Effector CD8-positive, alpha-beta T cell (primary cell): Measurements from ENCODE around the gene N4BP3.
A peak's percentile ranks its signal among the peaks of the same experiment; 100 is the strongest.

Source experiments
- DNase-seq: peaks from one replicate; lab custom pipeline; 2025; lab: John Stamatoyannopoulos, UW

Gene N4BP3

GRCh38 chr5:178103612-178104011 is 9.7 kb upstream of the N4BP3 start:
- DNase-seq = no peak

DNA sequence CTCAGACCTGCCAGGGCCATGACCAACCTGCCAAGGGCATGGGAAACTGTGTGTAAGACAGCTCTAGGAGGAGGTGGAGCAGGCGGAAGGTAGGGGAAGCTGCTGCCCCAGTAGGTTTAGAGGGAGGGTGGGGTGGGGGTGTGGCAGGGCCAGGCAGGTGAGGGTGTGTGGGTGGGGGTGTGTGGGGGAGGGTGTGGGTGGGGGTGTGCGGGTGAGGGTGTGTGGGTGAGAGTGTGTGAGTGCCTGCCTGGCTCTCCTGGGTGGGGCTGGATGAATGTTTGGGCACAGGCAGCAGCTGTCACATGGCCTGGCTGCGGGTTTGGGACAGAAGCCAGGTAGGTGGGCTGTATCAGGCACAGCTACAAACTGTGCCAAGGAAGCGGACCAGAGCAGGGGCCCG is 8.8 kb upstream of the N4BP3 start:
- no peak for DNase-seq

GRCh38 chr5:178106086-178106485 is 7.2 kb upstream of the N4BP3 start:
- no peak for DNase-seq

DNA sequence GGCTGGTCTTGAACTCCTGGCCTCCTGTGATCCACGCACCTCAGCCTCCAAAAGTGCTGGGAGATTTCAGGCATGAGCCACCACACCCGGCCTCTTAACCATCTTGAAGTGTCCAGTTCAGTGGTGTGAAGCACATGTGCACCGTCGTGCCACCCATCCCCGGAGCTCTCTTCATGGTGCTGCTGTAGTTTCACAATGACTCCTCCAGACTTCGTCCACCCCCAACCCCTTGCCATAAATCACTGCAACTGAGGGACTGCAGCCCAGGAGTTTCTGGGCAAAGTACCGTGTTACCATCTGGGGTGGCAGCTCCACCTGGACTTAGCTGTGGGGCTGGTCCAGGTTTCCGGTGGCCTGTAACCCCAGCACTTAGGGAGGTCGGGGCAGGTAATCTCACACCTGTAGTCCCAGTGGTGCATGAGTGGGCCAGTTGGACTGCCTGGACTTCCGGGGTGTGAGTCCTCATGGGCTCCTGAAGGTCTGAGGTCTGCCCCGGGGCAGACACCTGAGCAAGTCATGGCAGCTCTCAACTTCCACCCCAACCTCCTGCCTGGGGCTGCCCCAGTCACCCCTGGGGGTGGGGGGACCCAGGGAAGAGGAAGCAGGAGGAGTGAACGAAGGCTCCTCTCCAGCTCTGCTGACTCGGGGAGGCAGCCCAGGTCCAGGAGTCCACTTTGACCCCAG is 6.6 kb upstream of the N4BP3 start:
- no peak for DNase-seq

GRCh38 chr5:178107756-178108310 is 5.5 kb upstream of the N4BP3 start:
- DNase-seq = no peak

DNA sequence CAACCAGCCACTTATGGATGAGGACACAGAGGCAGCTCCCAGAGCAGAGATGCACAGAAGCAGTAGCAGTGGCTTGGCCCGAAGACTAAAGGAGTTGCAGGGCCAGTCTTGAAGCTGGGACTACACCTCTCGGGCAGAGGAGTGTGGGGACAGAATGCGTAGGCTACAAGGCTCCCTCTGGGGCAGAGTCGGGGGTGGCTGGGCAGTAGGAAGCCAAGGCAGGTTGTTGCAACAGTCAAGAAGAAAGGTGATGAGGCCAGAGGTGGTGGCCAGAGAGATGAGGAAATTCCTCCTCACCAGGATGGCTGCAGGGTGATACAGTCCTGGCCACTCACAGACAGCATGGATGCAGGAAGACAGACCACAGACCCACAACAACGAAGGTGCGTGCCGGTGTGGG is 4.9 kb upstream of the N4BP3 start:
- DNase-seq = no peak

DNA sequence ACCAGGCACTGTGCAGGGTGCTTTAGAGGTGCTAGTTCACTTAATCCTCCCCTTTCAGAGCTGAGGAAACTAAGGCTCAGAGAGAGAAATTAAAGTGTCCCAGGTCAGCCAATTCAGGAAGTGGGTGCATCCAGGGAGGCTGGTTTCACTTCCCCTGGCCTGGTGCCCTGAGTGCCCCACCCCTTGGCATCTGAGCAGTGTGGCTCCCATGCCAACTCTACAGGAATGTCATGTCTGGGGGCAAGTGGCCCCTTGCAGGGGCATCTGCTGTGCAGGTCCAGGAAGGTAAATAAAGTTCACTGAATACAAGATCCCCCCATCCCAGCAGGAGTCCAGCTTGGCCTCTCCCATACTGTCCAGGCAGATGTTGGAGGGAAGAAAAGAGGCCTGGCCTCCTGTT is 4.4 kb upstream of the N4BP3 start:
- no peak for DNase-seq

- no peak for DNase-seq
Measured at GRCh38 chr5:178110511-178110910, 2.8 kb upstream of the N4BP3 start.

DNA sequence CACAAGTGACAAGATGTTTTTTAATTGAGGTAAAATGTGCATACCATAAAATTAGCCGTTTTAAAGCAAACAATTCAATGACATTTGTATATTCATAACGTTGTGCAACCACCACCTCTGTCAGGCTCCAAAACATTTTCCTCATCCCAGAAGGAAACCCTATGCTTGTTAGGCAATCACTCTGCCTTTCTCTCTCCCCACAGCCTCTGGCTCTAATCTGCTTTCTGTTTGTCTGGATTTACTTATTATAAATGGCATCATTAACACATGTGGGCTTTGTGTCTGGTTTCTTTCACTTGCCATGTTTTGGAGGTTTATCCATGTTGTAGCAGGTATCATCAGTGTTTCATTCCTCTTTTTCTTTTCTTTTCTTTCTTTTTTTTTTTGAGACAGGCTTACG is 1.4 kb upstream of the N4BP3 start:
- no peak for DNase-seq

DNA sequence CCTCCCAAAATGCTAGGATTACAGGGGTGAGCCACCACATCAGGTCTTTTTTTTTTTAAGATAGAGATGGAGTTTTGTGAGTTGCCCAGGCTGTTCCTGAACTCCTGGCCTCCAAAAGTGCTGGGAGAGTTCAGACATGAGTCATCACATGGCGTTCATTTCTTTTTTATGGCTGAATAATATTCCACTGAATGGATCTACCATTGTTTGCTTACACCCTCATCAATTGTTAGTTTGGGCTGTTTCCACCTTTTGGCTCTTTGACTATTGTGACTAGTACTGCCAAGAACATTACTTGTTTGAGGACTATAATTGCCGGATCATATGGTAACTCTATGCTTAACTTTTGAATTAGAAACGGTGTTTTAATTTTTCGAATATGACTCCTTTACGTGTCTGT is 787 bp upstream of the N4BP3 start:
- no peak for DNase-seq

GRCh38 chr5:178113841-178114324 is 551 bp downstream of the N4BP3 start:
- DNase-seq = no peak

- DNase-seq = peak; percentile 15
Measured at GRCh38 chr5:178114325-178115135, 1.2 kb downstream of the N4BP3 start.

- DNase-seq = no peak
Measured at GRCh38 chr5:178115136-178115813, 1.9 kb downstream of the N4BP3 start.

DNA sequence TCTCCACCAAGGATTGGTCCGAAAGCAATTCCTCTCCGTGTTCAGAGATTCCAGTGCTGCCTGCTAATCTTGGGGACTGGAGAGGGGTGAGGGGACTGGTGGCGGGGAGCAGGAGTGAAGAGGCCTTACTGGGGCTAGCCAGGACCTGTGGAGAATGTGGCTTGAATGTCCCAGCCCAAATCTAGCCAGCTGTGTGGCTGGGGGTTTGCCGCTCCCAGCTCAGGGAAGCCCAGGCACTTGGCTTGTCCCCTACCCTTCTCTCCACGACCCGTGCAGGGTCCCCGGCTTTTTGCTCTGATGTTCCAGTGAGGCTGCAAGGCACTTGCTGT is 2.4 kb downstream of the N4BP3 start:
- DNase-seq = no peak

DNA sequence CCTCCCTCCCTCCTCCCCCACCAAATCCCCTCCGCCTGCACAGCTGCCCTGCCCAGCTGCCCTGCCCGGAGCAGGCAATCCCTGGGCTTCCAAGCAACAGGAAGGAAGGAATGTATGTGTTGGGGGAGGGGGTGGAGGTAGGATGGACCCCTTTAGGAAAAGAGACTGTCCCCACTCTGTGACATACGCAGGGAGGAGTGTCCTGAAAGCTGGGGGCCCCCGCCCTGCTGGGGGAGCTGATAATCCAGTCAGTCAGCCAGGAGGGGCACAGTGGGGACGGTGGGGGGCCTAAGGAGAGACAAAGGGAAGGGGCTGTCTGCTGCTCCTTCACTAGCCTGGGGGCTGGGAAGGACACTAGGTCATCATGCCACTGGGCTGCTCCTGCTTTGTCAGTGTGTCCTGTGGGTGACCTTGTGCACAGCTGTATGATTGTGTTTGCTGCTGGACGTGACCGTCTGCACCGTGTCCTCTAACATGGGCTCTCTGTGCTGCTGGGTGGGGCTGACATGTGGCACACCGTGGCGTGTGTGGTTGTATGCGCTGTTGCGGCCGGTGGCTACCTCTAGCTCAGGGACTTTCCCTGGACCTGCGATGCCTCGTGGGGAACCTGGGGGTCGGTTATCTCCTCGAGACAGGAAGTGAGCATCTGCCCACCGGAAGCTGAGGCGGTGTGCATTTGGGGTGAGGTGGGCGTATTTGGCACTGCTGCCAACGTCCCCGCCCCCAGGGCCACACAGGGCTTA is 3.0 kb downstream of the N4BP3 start:
- peak; percentile 72 for DNase-seq

DNA sequence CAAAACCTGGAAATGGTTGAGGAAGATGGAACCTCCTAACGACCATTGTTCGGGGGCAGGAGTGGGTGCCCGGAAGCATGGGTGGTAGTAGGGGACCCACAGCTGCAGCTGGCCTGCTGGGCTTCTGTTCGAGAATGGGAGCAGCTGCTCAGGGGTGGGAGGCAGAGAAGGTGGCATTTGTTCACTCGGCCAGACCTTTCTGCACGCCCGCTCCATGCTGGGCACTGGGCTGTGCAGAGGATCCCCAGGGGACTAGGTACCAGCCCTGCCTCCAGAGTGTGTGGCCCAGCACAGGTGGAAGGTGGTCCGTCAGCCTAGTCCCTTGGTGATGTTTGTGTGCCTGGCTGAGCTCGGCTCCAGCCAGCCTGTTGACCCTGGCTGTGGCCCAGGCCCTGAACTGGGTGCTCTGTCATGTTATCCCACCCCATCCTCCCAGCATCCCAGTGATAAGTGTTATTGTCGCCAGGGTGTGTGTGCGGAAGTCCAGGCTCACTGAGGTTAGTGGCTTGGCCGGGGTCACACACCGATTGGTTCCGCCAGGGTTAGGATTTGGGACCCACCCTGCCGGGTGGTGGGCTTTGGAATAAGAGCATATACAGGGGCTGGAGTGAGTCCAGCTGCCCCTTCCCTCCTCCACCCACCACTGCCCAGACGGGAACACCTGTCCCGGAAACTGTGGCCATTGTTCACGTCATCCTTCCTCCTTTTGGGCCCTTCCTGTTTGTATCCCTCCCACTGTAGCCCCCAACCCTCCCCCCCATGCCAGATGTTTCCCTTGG is 4.8 kb downstream of the N4BP3 start:
- DNase-seq = no peak

- no peak for DNase-seq
Measured at GRCh38 chr5:178119915-178120606, 6.7 kb downstream of the N4BP3 start.

- DNase-seq = peak; percentile 68
Measured at GRCh38 chr5:178120607-178121357, 7.5 kb downstream of the N4BP3 start.

DNA sequence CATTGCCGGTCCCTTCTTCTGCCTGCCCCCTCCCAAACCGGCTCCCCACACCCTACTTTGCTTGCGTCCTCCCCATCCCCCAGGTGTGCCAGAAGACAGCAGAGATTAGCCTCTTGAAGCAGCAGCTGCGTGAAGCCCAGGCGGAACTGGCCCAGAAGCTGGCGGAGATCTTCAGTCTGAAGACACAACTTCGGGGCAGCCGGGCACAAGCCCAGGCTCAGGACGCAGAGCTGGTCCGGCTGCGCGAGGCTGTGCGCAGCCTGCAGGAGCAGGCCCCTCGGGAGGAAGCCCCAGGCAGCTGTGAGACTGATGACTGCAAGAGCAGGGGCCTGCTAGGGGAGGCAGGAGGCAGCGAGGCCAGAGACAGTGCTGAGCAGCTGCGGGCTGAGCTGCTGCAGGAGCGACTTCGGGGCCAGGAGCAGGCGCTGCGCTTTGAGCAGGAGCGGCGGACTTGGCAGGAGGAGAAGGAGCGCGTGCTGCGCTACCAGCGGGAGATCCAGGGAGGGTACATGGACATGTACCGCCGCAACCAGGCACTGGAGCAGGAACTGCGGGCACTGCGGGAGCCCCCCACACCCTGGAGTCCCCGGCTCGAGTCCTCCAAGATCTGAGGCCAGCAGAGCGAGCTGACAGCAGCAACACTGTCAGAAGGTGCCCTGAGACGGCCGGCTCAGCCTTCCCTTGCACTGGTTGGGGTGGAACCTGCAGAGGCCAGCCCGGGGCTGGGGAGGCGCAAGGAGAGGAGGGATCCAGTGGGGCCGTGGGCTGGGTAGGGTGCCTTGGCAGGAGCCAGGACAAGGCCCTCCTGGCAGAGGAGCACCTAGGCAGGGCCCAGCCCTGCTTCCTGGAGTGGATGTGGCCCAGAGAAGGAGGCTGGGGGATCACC is 8.3 kb downstream of the N4BP3 start:
- DNase-seq = no peak
